Esophagus squamous epithelium (tissue), 4 donors: ENCODE data around the gene ZNF432.

Source experiments
- CTCF ChIP-seq, 6 experiments: fragments of 450-650 bp in 4 of 6; fragments of 200-600 bp in 2 of 6; sonication (generic) in 2 of 6; IDR thresholded peaks; one replicate each; pipeline ENCODE4 v1.5.1; 2016 to 2019; ENCODE audit warnings: antibody characterized with exemption in 6 of 6, mild to moderate bottlenecking in 4 of 6, moderate library complexity in 4 of 6
- POLR2A ChIP-seq, 4 donors: fragments of 450-650 bp; IDR thresholded peaks; one replicate each; pipeline ENCODE4 v1.6.1; 2017; ENCODE audit warnings: antibody characterized with exemption in 4 of 4, mild to moderate bottlenecking in 4 of 4, moderate library complexity in 3 of 4

- TF ChIP-seq CTCF (IDR thresholded peaks at IDR 0.05) (no peak), POLR2A (IDR thresholded peaks at IDR 0.05) (no peak)
These were observed 9.5 kb downstream of the ZNF432 start for GRCh38 chr19:52039169-52039568.
